LNCAP (cell line): Measurements from ENCODE around the gene RICTOR.

Source experiments
- CTCF ChIP-seq: fragments of 450-650 bp; IDR thresholded peaks from 2 replicates; pipeline ENCODE4 v1.5.1; 2017; ENCODE audit warnings: mild to moderate bottlenecking

The RICTOR gene

DNA sequence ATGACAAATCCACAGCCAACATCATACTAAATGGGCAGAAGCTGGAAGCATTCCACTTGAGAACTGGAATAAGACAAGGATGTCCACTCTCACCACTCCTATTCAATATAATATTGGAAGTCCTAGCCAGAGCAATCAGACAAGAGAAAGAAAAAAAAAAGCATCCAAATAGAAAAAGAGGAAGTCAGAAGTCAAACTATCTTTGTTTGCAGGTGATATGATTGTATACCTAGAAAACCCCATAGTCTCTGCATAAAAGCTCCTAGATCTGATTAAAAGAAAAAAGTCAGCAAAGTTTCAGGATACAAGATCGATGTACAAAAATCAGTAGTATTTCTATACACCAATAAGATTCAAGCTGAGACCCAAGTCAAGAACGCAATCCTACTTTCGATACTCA, 162.3 kb downstream of the RICTOR start:
- no peak for TF ChIP-seq CTCF

DNA sequence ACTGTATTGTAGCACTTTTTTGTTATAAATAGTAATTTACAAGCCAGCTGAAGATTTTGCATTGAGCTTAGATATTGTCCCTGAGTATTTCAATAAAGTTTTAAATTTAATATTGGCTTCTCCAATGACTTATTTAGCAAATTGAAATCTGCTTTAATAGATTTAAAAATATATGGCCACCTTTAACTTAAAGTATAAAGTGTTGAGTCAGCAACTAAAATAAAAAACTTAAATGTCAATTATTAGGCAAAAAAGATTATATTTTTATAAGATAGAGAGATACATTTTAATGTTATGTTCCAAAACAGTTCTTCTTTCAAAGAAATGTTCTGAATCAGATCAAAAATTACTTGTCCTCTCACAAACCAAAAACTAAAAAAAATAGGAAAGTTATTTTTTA, 167.7 kb downstream of the RICTOR start:
- no peak for TF ChIP-seq CTCF

GRCh38 chr5:38905516-38905915, 168.7 kb downstream of the RICTOR start:
- no peak for TF ChIP-seq CTCF

- no peak for TF ChIP-seq CTCF
Observed at GRCh38 chr5:38899936-38900335, 174.3 kb downstream of the RICTOR start.

DNA sequence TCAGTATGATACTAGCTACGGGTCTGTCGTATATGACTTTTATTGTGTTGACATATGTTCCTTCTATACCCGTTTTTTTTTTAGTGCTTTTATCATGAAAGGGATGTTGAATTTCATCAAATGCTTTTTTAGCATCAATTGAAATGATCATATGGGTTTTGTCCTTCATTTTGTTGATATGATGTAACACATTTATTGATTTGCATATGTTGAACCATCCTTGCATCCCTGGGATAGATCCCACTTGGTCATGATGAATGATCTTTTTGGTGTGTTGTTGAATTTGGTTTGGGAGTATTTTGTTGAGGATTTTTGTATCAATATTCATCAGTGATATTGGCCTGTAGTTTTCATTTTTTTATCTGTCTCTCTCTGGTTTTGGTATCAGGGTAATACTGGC, 177.4 kb downstream of the RICTOR start:
- no peak for TF ChIP-seq CTCF

DNA sequence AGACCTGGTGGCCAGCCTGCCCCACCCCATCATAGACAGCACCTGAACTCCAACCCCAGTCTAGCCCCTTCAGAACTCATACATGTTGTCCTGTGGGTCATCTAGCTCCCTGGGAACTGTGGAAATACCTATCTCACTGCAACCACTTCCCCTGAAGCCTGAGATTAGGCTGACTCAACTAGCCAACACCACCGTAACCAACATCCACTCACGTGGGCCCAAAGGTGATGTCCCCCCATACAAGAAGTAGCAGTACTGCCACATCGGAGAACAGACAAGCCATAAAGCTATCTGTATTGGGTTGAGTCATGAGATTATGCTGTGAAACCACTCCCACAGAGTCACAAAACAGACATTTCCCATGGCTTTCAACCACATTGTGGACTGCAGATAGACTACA, 181.8 kb downstream of the RICTOR start:
- no peak for TF ChIP-seq CTCF

DNA sequence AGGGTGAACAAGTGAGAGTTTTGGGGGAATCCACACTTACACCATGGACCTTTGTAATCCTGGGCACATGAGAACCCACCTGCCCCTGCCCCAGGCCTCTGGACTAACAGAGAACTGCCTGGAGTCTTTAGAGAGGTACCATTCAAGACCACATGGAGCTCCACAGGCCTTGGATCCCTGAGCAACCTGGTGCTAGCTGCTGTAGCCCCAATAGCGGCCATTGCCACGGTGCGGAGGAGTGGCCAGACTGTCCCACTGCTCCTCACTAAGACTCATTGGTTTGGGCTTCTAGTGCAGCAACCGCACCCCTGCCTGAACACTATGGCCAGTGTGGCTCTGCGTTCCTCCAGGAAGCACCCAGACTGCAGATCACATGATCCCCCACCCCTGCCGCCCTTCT, 182.6 kb downstream of the RICTOR start:
- TF ChIP-seq CTCF, result no peak

DNA sequence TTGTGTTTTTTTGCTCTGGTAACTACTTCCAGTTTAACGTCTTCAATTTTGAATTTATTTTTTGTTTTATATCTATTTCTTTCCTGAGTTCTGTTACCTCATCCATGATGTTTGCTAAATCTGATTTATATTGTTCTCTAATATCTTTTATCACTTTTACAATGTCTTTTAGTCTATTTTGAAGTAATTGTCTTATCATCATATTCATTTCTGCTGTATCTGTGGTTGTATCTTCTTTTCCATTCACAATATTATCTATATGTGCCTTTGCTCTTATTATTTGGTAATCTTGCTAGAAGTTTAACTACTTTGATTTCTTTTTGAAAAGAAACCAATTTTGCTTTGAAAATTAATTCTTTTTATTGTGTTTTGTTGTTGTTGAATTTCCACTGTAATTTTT, 184.8 kb downstream of the RICTOR start:
- no peak for TF ChIP-seq CTCF
